Choroid plexus epithelial cell (primary cell): ENCODE results near the gene ALDH1L2.

Experiments used
- DNase-seq: peaks from one replicate; pipeline ENCODE4 v3.0.0-alpha.2; 2010; ENCODE audit warnings: low read depth
- H3K4me3 ChIP-seq: 2 replicates; pipeline ENCODE4 v1.5.1; 2011; ENCODE audit warnings: low read depth, mild to moderate bottlenecking, control low read depth, low read length, moderate library complexity
- TF ChIP-seq, protein P1 (sequence below): conservative IDR thresholded peaks from 2 replicates; pipeline ENCODE4 v1.5.1; 2011; ENCODE audit warnings: low read depth, mild to moderate bottlenecking, control low read depth, inconsistent platforms, low read length, moderate library complexity

Gene ALDH1L2

GRCh38 chr12:105025890-105026289 lies 58.4 kb downstream of the ALDH1L2 start:
- TF ChIP-seq, protein P1, sequence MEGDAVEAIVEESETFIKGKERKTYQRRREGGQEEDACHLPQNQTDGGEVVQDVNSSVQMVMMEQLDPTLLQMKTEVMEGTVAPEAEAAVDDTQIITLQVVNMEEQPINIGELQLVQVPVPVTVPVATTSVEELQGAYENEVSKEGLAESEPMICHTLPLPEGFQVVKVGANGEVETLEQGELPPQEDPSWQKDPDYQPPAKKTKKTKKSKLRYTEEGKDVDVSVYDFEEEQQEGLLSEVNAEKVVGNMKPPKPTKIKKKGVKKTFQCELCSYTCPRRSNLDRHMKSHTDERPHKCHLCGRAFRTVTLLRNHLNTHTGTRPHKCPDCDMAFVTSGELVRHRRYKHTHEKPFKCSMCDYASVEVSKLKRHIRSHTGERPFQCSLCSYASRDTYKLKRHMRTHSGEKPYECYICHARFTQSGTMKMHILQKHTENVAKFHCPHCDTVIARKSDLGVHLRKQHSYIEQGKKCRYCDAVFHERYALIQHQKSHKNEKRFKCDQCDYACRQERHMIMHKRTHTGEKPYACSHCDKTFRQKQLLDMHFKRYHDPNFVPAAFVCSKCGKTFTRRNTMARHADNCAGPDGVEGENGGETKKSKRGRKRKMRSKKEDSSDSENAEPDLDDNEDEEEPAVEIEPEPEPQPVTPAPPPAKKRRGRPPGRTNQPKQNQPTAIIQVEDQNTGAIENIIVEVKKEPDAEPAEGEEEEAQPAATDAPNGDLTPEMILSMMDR = no peak
- DNase-seq = peak; percentile 75
- no peak overlapping the region for H3K4me3 ChIP-seq

DNA sequence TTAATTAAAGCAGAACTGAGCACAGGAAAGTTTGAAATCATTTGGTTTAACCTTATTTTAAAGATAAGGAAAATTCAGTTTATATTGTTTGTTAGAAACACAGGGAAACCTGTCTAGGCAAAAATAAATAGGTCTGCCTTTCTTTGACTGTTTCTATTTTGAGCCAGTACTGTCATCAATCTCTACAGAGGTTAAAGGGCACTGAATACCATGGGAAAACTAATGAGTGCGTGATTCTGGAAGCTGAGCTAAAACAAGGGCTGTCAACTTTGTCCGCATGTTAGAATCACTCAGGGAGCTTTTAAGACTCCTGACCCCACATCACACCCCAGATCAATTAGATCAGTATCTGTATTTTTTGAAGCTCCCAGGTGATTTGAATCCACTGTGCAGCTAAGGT lies 59.3 kb downstream of the ALDH1L2 start:
- TF ChIP-seq, protein P1 = no peak
- no peak overlapping the region for H3K4me3 ChIP-seq
- DNase-seq = peak; percentile 6

DNA sequence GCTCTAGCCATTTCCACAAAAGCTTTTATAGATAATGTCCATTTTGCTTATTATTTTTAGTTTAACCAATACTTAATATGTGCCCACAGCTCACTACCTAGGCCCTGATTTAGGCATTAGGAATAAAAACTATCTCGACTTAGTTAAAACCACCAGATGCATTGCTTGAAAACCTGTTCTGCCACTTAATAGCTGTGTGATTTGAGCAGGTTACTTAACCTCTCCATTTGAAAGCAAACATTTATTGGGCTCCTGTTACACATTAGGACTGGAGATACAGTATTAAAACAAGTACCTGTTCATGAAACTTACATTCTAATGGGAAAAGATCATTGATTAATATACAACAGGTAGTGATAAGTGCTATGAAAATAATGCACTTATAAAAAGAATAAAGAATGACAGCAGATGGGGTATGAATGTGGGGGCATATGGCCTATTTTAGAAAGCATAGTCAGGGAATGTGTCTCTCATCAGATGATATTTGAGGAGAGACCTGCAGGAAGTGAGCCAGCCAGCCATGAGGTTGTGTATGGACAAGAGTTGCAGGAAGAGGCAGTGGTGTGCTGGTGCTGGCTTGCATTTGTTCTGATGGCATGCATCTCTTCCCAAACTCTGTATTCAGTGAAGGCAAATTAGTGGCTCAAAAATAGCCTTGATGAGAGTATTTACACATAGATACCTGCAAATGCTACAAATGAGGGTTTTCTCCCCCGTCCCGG lies 63.9 kb downstream of the ALDH1L2 start:
- TF ChIP-seq, protein P1 = no peak
- H3K4me3 ChIP-seq = no peak overlapping the region
- DNase-seq = no peak

DNA sequence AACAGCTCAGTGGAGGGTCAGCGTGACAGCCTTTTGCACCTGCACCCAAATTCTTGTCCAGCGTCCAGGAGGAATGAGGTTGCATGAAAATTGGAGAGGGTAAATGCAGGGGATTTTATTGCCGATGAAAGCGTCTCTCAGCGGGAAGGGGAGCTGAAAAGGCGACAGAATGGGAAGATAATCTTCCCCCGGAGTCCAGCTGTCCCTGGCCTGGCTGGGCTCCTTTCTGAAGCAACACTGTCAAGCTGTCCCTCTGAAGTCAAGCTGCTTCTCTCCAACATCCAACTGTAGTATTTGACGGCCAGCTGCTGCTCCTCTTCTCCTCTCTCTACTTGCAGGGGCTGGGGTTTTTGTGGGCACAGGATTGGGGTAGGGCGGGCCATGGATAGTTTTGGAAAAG lies 65.5 kb downstream of the ALDH1L2 start:
- no peak for DNase-seq
- TF ChIP-seq, protein P1 = no peak
- H3K4me3 ChIP-seq = no peak overlapping the region

GRCh38 chr12:105018012-105018411 lies 66.2 kb downstream of the ALDH1L2 start:
- TF ChIP-seq, protein P1 = no peak
- H3K4me3 ChIP-seq = no peak overlapping the region
- peak; percentile 7 for DNase-seq

- H3K4me3 ChIP-seq = no peak overlapping the region
- DNase-seq = no peak
- TF ChIP-seq, protein P1 = no peak
Measured at GRCh38 chr12:105015543-105015942, 68.7 kb downstream of the ALDH1L2 start.

DNA sequence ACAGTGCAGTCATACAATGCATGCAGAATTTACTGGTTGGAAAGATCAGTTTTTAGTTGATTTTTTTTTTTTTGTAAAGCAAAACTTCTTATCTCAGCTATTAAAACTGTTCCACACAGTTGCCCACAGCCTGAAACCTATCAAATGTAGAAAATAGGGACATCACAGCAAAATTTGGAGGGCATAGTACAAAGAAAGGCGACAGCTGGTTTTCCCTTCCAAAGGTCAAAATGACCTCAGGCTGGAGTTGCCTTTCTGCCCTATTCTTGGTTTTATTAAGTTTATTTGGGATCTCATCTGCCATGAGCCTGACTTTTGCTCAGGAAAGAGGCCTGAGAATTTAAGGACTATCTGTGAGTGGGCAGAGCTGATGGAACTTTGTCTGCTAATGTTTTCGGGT lies 69.7 kb downstream of the ALDH1L2 start:
- H3K4me3 ChIP-seq = no peak overlapping the region
- TF ChIP-seq, protein P1 = no peak
- DNase-seq = no peak
